ENCODE measurements around the gene MOGAT3.

MOGAT3 gene

GRCh38 chr7:101156866-101157589 lies 43.8 kb downstream of the MOGAT3 start:
- no peak for DNase-seq

GRCh38 chr7:101156277-101156676 lies 44.6 kb downstream of the MOGAT3 start:
- no peak for DNase-seq

GRCh38 chr7:101155303-101155702 lies 45.5 kb downstream of the MOGAT3 start:
- DNase-seq: no peak

- no peak for DNase-seq
These were observed 46.1 kb downstream of the MOGAT3 start for GRCh38 chr7:101154693-101155102.

- peak; percentile 96 for DNase-seq
These were observed 46.7 kb downstream of the MOGAT3 start, which contains the start of gene AP1S1 for GRCh38 chr7:101153969-101154692. Gene AP1S1 (plus strand): TSS chr7:101154476. CDS start chr7:101154515, 39 bp downstream.

GRCh38 chr7:101151908-101152651 lies 48.8 kb downstream of the MOGAT3 start:
- DNase-seq: no peak
